DMS114 treated with DMSO at 0.1 percent for 48 hours (cell line): ENCODE measurements around the gene PUM1.

Source experiments
- DNase-seq: peaks from one replicate; lab custom pipeline; 2025; ENCODE audit not compliant: unreplicated experiment; lab: John Stamatoyannopoulos, UW

PUM1 gene

DNA sequence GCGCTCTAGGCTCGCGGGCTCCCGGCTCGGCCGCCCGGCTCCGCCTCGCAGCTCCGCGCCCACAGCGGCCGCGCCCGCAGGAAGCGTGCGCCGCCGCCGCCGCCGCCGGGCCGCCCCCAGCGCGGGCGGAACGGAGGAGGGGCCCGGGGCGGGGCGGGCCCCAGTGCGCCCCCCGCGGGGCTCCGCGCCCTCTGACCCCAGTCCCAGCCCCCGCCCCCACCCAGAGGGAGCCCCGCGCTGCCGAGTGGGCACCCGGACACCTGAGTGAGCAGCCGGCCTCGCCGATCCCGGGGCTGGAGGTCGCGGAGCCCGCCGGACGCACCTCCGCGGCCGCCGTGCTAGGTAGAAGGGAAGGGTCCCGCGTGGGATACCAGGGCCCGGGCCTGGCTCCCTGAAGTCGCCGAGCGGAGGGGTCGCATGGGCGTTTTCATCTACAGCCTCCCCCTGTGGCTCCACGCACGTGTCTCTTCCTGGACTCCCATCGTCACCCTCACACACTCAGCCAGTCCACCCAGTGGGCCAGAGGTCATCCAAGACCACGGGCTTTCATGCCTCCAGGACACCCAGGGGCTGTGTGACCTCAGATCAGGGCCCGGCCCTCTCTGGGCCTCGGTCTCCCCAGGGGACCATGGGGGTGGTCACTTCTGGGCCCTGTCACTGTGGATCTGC, 156.7 kb downstream of the PUM1 start, which contains the start of gene SDC3:
TSS of gene SDC3 (minus strand) at position 63 of the 669 bp plus-strand sequence. CDS start 172 bp downstream, outside the sequence.
- no peak for DNase-seq

DNA sequence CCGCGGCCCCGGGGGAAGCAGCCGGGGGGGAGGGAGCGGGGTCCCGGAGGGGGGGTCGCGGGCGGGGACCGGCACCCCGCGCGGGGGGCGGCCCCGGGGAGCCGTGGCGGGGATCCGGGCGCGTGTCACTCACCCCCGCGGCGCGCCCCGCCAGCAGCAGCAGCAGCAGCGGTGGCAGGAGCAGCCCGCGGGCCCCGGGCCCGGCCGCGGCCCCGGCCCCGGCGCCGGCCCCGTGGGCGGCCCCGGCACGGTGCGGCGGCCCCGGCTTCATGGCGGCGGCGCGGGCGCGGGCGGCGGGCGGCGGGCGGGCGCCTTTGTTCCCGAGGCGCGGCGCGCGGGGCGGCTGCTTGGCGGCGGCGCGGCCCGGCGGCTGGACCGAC, 157.2 kb downstream of the PUM1 start:
- no peak for DNase-seq

DNA sequence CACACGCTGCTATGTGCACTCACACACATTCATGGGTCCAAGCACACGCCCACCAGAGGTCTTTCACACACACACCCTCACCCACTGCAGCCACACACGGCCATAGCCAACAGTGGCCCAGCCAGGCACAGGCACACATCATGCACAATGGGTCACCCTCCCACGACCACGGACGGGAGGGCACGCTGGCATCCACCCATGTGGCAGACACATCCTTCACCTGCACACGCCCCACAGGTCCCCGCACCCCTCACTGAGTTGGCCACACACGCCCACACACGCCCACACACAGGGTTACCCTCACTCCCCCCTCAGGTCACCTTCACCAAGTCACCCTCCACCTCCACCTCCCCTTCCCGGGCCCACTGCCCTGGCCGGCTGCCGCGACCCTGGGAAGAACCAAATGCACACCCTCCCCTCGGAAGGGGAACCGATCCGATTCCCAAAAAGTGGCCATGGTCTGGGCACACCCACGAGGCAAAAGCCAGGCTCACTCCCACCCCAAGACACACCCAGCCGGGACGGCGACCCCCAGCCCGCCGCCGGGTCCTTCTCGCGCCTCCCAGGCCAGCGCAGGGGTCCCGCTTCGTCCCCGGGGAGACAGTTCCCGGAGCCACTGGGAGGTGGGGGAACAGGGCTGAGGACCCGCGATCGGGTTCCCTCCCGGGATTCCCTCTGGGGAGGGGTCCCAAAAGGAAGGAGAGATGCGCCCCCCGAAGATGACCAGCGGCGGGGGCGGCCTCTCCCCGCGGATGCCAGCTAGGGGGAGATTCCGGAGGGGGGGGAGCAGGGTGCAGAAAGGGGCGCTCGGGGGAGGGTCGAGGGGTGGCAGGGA, 157.8 kb downstream of the PUM1 start:
- DNase-seq = no peak

DNA sequence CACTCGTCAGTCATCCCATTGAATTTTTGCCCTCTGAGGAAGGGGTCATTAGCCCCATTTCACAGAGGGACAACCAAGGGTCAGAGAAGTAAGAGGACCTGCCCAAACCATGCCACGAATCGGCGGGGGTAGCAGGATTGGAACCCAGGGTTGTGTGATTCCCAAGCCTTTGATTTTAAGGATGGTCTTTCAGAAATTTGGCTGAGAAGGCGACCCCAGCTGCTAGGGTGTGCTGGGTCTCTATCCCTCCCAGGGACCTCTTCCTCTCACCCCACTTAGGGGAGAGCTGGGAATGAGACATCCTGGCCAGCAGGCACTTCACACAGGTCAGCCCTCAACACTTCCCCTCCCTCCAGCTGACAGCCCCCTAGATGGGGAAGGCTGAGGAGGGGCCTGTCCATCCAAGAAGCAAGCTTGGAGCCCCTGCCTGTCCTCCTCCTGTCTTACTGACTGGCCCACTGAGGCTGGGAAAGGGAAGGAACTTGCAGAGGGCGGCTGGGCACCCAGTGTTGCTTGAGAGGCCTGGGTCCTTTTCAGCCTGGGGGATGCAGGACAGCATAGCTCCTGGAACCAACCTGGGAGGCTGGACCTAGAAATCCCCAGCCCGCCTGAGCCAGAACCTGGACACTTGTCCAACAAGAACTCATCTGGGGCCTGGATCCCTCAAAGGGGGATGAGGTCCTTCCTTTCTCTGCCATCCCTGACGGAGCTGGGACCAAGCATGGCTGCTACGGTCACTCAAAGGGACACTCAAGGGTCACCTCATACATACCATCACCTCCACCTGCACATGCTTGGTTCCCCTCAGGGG, 158.7 kb downstream of the PUM1 start:
- no peak for DNase-seq

DNA sequence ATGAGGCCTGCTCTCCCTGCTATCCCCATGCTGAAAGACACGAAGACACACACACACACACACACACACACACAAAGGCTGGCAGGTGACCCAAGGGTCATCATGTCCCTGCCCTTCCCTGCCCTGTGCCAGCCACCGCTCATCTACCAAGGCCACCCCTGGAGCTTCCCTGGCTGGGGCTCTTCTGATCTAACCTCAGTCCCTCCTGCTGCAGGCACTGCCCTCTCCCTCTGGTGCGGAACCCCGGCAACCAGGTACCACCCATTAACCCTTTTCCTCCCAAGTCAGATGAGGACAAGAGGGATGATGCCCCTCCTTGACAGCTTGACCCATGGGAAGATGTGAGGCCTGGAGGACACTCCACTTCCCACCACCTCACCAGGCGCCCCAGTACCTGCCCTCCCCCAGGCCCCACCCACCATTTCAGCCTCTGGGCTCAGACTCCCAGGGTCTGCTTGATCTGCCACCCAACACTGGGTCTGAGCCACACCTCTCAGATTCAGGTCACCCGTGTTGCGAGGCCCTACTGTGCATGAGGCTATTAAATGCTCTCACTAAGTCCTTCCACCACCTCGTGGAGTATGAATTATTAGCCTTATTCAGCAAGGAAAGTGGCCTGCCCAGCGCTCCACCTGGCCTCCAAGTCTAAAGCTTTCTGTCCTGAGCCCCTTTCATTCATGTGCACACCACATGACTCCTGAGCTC, 159.4 kb downstream of the PUM1 start:
- no peak for DNase-seq

DNA sequence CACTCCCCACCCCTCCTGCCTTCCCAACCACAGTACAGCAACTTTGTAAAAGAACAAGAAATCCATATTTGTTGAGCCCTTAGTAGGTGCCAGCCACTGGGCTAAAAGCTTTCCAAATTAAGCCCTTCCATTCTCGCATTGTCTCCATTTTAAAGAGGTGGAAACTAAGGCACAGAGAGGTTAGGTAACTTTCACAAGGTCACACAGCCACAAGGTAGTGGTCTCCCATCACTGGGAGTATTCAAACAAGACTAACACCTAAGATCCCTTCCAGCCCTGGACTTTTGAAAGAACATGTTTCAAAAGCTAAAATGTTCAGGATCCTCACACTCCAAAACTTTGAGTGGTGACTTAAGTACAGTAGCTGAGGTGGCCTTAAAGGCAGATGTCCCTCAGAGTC, 160.1 kb downstream of the PUM1 start:
- no peak for DNase-seq

DNA sequence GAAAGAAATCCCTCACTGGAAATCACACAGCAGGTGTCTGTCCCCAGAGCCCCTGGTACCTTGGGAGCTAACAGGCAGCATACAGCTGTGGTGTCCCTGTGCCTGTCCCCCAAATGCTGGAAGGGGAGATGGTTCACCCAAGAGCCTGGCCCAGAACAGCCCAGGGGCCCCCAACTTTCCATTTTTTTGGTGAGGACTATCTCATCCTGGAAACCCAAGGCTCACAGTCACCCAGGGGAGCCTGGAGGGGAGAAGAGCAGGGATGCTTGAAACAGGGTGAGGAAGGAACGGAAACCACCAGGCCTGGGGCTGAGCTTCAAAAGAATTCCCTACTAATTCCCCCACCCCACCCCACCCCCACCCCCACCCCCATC, 160.6 kb downstream of the PUM1 start:
- DNase-seq = no peak

DNA sequence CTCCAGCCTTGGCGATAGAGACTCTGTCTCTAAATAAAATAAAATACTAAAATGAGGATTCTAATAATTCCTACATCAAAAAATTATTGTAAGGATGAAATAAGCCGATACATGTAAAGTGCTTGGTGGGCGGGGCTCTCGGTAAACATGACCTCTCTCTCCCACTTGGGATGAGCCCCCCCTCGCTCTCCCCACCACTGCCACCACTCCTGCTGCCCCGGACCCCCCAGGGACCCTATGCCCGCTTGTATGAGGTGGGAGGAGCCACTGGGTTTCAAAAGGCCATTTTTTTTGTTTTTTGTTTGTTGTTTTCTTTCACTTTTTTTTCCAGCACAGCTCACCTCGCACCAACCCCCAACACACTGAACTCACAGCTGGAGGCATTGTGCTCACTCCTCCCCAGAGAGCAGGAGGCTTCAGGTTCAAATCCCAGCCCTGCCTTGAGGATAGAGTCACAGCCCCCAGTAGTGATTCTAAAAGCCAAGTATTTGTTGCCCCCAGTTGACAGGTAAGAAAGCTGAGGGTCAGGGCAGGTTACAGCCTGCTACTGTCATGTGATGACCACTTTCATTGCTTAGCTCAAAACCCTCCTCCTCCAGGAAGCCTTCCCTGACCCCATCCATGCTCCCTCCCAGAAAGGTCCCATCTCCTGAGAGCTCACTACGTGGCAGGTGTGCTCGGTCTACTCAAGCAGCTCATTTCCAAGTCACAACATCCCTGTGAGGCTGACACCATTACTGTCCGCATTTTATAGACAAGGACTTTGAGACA, 161.1 kb downstream of the PUM1 start:
- DNase-seq = no peak

DNA sequence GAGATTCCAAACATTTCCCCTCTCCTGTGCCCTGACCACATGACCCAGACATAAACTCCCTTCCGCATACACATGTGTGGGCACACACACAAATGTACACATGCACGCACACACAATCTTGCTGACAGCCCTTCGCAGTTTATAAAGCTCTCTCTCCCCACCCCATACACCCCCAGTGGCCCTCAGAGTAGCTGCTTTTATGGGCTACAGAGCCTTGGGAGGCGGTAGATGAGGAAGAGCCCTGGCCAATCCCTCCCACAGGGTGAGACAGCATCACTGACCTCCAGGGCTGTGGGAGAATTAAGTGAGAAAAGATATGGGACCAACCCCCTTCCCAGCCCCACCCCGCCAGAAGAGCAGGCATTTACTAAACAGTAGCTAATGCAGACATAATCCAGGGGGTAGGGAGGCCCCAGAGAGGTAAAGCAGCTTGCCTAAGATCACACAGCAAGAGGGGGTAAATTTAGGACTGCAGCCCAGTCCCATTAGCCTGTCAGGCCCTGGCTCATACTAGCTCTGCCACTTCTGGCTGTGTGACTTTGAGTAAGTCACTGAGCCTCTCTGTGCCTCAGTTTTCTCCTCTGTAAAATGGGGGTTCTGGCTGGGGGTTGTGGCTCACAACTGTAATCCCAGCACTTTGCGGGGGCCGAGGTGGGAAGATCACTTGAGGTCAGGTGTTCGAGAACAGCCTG, 162.0 kb downstream of the PUM1 start:
- DNase-seq = no peak

DNA sequence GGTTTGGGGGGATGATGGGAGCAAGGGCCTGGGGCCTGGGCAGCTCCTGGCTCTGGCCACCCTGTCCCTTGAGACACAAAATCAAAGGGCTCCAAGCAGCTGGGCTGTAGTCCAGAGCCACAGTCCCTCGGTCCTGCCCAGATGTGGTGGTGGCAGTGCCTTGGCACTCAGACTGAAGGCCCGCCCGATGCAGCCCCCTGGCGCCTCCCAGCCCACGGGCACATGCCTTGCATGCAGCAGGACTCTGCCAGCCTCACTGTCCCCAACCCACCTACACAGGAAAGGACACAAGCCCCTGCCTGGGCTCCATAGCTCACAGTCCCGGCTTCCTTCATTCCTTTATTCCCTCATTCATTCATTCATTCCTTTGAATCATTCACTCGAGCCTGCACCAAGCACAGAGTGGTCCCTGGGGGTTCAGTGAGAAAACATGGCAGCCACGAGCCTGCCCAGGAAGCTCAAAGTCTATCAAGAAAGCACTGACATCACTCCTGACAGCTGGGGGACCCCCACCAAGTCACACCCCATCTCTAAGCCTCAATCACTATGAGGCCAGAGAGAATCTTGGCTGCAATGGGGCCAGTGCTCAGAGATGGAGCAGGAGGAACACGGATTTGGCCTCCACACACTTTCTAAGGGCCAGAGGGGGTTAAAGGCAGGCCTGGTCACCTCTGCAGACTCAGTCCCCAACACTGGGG, 162.8 kb downstream of the PUM1 start:
- DNase-seq = no peak

DNA sequence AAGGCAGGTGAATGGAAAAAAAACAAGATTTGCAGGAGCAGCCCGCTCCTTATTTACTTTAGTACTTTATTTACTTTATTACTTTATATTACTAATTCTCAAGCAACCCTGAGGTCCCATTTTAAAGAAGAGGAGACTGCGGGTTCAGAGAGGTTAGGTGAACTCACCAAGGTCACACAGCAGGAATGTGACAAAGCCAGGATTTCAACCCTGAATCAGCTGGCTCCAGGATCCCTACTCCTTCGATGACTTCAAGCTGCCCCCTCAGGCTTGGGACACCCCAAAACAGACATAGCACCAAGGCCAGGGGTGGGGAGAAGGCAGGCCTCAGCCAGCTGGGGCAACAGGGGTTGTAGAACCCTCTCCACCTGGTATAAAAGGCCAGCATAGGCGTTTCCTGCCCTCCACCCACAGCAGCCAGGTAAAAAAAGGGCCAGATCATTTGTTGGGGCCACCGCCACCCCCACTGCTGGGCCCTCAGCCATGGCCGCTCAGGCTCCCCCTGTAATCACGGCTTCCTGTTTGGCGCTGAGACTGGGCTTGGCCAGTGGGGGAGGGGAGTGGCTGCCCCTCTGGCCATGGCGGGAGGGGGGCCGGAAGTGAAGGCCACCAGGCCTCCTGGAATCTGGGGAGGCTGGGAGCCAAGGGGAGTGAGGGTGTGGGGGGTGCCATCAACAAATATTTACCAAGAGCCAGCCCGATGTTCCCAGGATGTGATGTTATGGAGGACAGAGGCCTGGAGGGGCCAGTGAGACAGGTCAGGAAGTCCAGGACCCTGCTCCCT, 163.5 kb downstream of the PUM1 start:
- no peak for DNase-seq

DNA sequence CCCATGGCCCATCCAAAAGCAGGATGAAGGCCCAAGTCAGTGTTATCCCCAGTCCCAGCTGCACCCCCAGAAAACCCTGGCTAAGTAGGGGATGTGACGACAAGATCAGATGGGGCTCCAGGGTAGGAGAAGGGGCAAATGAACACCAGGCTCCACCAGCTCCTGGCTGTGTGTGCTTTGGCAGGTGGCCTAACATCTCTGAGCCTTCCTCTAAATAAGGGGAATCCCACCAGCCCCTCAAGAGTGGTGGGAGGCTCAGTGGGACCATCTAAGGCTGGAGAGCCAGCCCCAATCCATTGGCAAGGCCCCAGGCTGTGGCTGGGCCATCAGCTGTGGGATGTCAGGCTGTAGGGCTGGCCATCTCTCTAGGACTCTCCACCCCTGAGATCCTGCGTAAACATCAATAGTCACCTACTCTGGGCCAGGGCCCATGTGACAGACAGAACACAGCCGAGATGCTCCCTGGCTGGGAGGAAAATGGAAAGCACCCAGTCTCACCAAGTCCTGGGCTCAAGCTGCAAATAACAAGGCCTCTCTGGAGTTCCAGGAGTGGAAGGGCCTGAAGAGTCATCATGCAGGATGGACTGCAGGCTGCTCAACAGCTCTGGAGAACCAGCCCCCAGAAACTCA, 164.5 kb downstream of the PUM1 start:
- no peak for DNase-seq

DNA sequence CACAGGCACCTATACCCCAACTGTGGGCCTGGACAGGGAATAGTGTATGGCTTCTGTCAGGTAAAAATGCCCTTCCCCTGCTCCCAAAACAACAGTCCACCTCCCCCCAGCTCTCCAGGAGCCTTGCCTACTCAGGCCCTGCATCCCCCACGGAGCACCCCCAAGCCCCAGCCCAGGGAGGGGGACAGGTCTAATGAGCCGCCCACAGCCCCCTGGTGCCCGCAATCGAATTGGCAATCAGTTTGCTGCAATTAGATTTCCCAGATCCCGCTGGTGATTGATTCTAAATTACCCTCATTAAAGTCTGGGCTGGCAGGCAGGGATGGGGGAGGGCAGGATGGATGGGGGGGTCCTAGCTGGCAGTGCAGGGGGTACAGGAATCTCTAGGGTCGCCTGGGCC, 165.0 kb downstream of the PUM1 start:
- DNase-seq = no peak

DNA sequence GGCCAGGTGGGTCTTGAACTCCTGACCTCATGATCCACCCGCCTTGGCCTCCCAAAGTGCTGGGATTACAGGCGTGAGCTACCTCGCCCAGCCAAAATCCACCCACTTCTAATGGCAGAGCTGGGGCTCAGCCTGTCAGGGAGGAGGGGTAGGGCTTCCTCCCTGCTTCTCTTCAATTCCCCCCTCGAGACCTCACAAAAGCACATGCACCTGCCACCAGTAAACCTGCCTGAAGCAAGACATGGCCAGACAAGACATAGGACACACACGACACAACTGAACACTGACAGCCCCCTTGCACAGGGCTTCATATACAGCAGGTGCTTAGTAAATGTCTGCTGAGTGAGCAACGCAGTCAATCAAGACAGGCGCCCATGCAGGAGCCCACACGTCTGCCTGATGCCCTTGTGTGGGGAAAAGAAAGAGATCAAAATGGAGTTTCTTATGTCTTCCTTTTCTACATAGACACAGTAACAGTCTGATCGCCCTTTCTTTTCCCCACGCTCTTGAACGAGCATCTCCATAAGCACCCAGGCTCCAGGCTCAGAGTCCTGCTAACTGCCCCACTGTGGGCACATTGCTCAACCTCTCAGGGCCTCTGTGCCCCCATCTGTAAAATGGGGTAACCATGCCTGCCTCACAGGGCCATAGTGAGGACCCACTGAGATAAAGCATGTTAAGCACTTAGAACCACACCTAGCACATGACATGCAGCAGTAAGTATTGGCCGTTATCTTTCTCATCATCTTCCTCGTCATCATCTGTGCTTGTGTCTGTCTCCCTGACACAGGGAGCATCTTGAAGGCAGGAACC, 165.7 kb downstream of the PUM1 start:
- DNase-seq = no peak

DNA sequence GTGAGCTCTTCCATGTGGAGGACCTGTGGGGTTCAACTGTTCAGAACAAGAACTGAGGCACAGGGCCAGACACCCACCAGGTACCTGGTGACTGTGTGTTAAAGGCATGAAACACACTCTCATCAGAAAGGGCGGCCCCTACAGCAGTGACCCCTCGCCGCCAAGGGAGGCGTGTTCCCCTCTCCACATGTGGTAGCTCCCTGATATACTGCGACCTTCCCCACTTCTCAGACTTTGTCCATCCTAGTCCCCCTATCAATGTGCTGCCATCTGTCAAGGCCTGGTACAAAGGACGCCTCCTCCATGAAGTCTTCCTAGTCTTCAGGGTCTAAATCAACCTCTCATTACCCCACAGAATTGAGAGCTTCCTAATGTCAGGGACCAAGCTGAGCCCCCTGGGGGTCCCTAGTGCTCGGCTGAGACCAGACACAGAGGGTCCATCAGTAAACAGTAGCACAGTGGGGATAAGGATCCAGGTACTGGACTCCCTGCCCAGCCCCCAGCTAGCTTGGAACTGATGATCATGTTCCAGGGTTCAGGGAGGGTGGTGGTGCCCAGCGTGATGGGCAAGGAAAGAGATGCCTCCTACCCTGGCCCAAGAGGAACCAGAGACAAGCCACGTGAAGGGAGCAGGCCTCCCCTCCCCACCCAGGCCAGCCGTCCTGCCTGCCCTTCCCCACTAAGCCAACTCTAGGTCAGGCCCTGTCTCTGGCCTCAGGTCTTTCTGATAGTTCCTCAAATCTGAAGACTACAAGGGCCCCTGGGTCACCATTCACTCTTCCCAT, 167.3 kb downstream of the PUM1 start:
- DNase-seq = no peak

DNA sequence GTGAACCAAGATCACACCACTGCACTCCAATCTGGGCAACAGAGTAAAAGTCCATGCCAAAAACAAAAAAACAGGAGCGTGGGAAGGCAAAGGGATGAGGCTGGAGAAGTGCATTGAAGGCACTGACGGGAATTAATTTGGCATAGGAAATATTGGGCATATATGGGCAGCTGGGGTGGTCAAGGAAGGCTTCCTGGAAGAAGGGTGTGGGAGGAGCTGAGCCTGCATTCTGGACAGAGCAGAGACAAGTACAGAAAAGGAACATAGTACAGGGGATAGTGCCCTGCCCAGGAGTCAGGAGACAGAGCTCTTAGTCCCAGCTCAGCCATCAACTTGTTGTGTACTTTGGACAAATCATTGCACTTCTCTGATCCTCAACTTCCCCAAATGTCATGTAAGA, 168.6 kb downstream of the PUM1 start:
- no peak for DNase-seq
